GM21529 (cell line): ENCODE results near the gene SPSB3.

Experiments
- ATAC-seq: cut with Tn5 transposase; IDR thresholded peaks from one replicate; pipeline ENCODE4 v1.9.1; 2021; ENCODE audit not compliant: unreplicated experiment

The SPSB3 gene

DNA sequence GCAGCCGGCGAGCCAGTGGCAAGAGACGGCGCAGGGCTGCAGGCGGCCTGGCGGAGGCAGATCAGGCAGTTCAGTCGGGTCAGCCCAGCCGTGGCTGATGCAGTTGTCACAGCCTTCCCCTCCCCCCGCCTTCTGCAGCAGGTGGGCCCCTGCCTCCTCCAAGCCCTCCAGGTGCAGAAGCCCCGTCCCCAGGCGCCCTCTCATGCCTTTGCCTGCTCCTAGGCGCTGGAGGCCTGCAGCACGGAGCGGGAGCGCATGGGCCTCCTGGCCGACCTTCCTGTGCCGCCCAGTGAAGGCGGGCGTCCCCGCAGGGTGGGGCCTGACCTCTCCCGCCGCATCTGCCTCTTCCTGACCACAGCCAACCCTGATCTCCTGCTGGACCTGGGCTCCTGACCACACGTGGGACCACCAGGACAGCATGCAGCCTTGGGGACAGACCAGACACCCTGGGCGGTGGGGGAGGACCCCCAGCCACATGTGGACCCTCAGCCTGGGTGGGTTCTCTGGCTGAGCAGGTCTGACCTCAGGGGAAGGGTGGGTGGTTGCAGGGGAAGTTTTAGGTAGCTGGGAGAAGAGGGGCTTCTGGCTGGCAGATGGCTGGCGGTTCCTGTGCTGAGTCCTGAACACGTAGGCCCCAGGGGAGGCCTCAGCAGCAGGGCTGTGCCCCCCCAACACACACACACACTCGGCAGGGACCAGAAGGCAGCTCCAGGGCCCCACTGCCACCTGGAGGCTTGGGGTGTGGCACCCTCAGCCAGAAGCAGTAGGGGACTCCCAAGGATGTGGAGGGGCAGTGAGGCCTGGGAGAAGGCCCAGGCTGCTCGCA, 6.3 kb downstream of the SPSB3 start:
- no peak for ATAC-seq

DNA sequence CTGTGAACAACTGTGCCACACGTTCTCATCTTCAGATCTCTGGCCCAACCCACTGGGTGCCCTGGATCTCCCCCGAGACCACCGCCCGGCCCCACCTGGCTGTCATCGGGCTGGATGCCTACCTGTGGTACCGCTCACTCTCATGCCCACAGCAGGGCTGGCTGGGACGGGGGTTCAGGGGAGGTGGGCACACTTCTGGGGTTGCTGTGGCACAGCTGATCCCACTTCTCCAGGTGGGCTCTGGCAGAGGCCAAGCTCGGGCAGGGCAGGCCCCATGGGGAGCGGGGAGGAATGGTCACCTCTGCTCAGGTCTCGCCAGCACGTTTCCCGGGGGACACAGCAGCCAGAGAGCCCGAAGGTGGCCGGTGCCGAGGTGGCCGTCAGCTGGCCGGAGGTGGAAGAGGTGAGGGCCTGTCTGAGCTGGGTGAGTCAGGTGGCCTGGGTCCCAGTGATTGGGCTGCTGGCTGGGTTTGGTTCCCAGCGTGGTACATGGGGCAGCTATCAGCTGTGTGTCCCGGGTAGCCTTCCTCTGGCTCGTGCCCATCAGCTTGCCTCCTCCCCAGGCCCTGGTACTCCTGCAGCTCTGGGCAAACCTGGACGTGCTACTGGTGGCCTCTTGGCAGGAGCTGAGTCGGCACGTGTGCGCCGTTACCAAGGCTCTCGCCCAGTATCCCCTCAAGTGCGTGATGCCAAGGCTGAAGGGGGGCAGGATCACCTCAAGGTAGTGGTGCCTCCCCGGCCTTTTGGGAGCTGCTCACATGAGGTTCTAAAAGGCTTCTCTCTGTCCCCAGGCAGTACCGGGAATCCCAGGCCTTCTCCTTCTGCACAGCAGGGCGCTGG, 7.1 kb downstream of the SPSB3 start:
- ATAC-seq, result no peak

DNA sequence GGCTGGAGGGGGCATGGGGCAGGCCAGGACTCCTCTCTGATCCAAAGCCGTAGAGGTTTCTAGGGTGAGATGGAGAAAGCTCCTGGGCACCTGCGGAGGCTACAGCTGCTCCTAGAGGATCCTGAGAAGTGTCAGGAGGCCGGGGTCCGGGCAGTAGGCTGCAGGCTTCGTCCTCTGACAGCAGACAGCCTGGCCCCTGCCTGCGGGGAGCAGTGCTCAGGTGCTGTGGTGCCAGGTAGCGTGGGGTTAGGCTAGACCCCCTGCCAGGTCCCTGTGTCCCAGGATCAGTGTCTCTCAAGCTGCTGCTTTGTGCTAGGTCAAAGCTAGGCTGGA, 8.0 kb downstream of the SPSB3 start:
- ATAC-seq, result no peak

DNA sequence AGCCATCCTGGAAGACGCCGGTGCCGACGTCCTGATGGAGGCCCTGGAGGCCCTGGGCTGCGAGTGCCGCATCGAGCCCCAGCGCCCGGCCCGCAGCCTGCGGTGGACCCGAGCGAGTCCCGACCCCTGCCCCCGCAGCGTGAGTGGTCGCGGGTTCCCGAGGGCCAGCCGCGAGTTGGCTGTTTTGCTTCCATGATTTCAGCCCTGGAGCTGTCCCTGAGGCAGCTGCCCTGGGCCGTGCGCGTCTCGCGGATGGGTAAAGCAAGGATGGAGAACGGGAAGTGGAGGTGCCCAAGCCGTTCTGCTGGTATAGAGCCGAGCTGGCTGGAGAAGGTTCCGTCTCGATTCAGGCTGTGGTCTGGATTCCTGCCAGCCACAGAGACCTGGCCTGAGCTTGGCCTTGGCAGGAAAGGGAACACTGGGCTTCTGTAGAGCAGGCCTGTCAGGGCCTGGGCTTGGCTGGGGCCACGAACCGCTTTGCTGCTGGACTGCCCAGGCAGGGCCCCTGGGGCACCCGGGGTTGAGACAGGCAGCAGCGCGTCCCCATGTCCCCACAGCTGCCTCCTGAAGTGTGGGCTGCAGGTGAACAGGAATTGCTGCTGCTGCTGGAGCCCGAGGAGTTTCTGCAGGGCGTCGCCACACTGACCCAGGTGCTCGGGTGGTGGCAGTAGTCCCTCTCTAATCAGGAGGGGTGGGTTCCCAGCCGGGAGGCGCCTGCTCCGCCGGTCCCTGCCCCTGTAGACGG, 8.5 kb downstream of the SPSB3 start:
- no peak for ATAC-seq

DNA sequence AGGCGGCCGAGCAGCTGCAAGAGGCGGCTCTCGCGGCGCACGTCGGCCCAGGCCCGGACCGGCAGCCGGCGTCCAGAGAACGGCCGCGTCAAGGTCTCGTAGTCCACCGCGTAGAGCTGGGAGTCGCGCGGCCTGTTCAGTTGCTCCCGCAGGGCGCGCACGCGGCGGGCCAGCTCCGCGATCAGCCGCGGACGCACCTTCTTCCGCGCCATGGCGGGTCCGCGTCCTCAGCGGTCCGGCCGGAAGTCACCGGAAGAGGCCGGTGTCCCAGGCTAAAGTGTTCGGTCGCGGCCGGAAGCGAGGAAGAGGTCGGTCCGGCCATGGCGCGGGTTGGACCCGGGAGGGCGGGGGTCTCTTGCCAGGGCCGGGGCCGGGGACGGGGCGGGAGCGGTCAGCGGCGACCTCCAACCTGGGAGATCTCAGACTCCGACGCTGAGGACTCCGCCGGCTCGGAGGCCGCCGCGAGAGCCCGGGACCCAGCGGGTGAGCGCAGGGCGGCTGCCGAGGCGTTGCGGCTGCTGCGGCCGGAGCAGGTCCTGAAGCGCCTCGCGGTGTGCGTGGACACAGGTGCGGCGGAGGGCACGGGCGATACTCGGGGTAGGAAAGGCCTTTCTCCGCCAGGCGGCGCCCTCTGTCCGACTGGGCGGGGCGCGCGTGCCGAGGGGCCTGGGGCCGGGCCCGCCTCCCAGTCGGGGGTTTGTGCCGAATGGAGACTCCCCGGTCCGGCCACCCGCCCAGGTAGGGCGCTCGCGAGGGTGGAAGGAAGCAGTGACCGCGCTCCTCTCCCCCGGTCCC, 9.3 kb downstream of the SPSB3 start, which contains the start of gene MRPS34:
TSS of gene MRPS34 (minus strand) at position 227 of the 795 bp plus-strand sequence. CDS start at position 212, 15 bp downstream.
- no peak for ATAC-seq

DNA sequence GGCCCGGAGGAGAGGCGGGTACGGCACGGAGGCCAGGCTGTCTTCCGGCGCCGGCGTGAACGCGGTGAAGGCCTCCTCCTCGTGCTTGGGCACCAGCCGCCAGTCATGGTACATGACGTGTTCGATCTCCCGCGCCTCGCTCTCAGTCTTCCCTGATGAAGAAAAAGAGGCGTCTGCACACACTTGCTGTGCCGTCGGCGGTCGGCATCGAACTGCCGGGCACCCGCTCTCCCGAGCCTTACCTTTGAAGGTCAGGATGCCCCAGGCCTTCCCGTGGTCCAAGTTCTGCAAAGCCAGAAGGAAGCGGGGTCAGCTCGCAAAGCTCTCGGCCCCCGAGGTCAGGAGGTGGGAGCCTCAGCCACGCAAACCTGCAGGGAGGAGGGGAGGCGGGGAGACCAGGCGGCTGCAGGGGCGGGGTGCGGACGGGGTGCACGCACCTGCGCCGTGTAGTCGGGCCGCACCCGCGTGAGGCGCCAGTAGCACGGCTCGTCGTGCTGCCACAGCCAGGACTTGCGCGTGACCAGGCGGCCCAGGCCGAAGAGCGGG, 9.9 kb downstream of the SPSB3 start, which contains the start of gene EME2:
TSS of gene EME2 (plus strand) at position 449 of the 546 bp plus-strand sequence. CDS start 418 bp downstream, outside the sequence.
- ATAC-seq, result no peak

DNA sequence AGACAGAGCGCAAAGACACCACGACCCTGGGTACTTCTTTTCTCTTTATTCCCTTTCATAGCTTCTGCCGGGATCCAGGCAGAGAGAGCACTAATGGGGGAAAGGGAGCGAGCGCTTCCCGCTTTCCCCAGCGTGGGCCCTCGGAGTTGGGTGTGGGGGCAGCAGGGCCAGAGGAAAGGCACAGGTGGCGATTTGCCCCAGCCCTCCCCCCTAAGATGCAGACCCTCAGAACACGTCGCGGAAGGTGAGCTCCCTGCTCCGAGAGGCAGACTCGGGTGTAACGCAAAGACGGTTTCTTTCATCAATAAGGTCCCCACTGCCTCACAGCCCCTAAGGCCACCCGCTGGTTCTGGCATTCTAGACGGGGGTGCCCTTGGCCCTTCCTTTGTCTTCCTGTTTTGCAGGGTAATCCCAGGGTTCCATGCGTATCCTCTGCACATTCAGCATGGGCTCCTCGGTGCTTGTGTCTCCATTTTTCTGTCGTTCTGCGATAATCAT, 10.5 kb downstream of the SPSB3 start:
- ATAC-seq, result no peak

DNA sequence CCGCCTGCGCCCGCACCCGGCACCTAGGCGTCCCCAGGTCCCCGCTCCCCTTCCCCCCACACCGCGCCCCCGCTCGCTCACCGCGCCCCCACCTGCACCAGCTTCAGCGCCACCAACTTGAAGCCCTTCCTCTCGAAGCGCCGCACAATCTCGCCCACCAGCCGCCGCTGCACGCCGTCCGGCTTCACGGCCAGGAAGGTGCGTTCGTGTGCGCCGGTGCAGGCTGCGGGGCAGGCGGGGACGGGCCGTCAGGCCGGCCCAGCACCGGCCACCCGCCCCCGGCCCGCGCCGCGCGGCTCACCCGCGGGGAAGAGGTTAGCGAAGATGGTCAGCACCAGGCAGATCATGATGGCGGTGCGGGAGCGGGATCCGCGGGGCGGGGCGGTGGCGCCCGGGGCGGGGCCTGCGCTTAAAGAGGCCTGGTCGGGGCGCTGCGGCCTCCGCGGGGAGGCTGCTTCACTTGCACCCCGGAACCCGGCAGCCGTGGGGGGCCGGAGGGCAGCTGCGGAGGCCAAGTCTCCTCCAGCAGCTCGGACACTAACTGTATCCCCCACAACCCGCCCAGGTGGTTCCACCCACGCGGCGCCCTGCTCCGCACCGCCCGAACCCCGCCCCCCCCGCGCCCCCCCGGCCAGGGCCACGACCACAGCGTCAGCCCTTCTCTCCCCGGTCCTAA, 11.0 kb downstream of the SPSB3 start, which contains the start of gene NME3:
TSS of gene NME3 (minus strand) at position 356 of the 676 bp plus-strand sequence. CDS start at position 347, 9 bp downstream.
- no peak for ATAC-seq

DNA sequence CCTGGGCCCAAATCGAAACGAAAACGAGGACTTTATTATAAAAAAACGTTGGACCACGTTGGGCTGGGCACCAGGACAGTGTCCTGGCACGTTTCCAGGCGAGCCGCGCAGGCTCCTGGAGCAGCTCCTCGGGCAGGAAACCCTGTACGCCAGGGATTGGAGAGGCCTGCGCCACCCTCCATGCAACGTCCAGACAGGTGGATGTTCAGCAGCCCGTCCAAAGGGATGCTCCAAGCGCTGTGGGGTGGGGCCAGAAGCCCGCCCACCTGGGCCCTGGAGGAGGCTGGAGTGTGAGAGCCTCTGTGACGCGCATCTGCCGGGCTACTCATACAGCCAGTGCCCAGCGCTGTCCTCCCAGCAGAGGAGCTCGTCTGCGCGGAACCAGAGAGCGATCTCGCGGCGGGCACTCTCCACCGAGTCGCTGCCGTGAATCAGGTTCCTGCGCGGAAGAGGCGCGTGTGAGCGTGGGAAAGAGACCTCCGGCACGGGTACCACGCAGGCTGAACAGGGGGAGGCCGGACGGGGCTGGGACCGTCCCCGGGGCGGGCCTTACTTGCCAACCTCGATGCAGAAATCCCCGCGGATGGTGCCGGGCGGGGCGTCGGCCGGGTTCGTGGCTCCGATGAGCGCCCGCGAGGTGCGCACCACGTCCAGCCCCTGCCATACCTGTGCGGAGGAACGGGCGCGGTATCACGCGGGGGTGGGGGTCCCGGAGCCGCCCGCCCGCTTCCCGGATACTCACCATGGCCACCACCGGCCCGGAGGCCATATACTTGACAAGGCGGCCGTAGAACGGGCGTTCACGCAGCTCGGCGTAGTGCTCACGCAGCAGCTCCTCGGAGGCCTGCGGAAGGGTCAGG, 11.8 kb downstream of the SPSB3 start:
- ATAC-seq, result no peak

DNA sequence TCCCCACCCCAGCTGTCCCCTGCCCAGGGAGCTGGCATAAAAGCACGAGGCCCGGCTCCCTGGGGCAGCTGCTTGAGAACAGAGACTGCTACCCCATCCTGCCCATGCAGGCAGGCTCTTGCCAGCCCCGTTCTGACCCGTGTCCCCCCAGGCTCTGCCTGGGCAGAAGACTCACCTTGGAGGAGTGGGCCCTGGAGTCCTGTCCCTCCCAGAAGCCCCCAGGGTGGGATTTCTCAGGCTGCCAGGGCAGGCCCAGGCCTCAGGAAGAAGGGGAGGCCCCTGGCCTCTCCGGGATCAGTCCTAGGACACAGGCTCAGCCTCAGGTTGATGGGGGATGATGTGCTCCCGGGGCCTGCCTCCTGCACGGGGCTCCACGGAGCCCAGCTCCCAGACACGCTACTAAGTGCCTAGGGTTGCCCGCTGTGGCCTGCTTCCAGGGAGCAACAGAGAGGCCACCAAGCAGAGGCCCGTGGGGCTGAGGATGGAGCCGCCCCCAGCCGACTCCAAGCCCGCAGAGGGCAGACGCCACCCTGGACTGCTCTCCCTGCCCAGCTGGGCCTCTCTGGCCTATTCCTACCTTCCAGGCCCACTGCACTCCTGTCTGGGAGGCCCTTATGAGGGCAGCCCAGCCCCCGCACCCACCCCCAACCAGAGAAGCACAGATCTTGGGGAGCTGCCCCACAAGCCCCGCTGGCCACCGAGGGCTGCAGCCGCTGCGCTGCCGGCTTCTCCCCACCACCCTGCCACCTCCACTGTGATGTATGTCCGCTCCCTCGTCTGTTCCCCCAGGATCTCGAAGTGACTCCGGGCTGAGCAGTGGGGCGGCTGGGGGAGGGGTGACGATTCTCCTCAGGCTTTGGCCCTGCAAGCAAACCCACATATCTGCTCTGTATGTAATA, 12.7 kb downstream of the SPSB3 start:
- no peak for ATAC-seq

DNA sequence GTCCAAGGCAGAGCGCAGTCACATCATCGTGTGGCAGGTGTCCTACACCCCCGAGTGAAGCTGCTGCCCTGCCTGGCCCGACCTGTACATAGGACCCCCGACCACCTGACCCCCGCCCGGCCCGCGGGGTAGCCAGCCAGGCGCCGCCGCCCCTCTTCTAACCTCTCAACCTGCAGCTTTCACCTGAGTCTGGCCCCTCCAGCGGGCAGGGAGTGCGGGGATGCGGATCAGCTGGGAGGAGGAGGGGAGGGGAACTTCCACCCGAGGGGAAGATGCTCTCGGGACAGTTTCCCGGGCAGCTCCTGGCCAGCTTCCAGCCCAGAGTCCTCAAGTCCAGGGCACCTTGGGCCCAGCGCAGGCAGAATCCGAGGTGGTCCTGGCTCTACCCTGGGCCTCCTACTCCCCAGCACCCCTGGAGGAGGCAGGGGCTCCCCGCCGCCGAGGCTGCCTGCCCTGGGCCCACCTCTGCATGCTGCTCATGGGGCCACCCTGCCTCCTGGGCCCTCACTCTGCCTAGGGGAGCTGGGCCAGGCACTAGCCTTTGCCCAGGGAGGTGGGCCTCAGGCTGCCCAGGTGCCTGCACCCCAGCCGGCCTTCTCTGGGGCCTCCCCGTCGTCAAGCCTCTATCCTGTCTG, 13.5 kb downstream of the SPSB3 start:
- no peak for ATAC-seq

DNA sequence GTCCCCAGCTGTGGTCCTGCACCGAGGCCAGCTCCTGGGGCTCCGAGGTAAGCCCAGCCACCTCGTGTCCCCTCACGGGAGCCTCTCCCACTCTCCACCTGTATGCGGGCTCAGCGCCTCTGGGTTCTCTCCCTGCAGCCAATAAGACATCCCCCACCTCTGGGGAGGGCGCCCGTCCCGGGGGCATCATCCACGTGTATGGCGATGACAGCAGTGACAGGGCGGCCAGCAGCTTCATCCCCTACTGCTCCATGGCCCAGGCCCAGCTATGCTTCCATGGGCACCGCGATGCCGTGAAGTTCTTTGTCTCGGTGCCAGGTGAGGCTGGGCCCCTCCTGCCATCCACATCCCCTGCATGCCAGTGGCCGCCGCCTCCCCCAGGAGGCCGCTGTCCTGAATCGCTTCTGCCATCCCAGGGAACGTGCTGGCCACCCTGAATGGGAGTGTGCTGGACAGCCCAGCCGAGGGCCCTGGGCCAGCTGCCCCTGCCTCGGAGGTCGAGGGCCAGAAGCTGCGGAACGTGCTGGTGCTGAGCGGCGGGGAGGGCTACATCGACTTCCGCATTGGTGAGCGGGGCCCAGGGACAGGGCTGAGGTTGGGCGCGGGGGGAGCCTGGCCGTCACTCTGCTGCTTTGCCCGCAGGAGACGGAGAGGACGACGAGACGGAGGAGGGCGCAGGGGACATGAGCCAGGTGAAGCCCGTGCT, 14.2 kb downstream of the SPSB3 start:
- ATAC-seq, result no peak

DNA sequence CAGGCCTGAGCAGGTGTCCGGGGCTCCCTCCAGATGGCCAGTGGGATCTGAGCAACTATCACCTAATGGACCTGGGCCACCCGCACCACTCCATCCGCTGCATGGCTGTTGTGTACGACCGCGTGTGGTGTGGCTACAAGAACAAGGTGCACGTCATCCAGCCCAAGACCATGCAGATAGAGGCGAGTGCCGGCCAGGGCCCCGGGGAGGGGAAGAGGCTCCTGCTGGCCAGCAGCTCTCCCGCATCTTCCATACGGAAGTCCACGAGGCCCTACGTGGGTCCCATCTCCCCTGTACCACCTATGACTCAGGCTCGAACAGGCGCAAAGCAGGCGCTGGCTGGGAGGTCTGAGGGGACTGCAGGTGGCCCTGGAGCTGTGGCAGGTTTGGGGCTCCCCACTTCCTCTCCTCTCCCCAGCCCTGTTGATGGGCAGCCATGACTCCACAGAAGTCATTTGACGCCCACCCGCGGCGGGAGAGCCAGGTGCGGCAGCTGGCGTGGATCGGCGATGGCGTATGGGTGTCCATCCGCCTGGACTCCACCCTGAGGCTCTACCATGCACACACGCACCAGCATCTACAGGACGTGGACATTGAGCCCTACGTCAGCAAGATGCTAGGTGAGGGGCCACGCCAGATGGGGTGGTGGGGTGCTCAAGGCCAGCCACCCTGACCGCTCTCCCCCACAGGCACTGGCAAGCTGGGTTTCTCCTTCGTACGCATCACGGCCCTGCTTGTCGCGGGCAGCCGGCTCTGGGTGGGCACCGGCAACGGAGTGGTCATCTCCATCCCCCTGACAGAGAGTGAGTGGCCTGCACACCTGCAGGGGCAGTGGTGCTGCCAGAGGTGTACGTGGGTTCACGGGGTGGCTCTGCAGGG, 15.0 kb downstream of the SPSB3 start:
- no peak for ATAC-seq

DNA sequence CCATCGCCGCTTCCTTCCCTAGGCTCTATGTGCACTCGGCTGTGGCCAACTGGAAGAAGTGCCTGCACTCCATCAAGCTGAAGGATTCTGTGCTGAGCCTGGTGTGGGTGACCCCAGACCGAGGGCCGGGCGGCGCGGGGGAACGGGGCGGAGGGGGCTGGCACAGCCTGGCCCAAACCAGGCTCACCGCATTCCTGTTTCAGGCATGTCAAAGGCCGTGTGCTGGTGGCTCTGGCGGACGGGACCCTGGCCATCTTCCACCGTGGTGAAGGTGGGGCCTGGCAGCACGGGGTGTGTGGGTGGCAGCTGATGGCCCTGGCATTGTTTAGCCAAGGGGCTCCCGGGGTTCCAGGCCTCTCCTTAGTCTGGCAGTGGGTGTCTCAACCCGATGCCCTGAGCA, 15.7 kb downstream of the SPSB3 start:
- ATAC-seq, result no peak

DNA sequence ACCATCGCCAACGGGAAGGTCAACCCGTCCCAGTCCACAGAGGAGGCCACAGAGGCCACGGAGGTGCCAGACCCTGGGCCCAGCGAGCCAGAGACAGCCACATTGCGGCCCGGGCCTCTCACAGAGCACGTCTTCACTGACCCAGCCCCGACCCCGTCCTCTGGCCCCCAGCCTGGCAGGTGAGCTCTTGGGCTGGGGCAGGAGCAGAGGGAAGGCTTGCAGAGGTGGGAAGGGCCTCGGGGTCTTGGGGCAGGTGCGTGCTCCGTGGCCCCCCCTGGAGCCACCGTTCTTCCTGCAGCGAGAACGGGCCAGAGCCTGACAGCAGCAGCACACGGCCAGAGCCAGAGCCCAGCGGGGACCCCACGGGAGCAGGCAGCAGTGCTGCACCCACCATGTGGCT, 16.1 kb downstream of the SPSB3 start:
- no peak for ATAC-seq
